ENCODE measurements around the gene RXFP4. TPM values are rescaled to one million over a fixed set of nuclear protein-coding genes. Genes with fewer than 3 reads are reported as not detected.

The RXFP4 gene
- total and polyA plus RNA-seq, 2 of the 13 experiments (the other 11 are each of a cell fraction or from before 2014, with no cell fraction given) = 0.38 to 1.4 TPM

- no peak for TF ChIP-seq ESRRA (CRISPR knock-in tag; IDR thresholded peaks at IDR 0.05; ENCODE audit: low read depth)
- no peak for TF ChIP-seq ATF3 (CRISPR knock-in tag; IDR thresholded peaks at IDR 0.05)
- no peak; the same call in 1 of the 2 replicates for TF ChIP-seq MYPOP (CRISPR knock-in tag; IDR thresholded peaks at IDR 0.05)
- no peak for TF ChIP-seq ZNF569 (CRISPR knock-in tag; IDR thresholded peaks at IDR 0.05; ENCODE audit: borderline replicate concordance)
- TF ChIP-seq TEAD3 (CRISPR knock-in tag; optimal IDR thresholded peaks at IDR 0.05; ENCODE audit: borderline replicate concordance) = peak; percentile 71
- no peak for TF ChIP-seq EZH2 (conservative IDR thresholded peaks at IDR 0.05; ENCODE audit: low read depth, low read length)
- no peak for TF ChIP-seq TP53 (CRISPR knock-in tag; conservative IDR thresholded peaks at IDR 0.05)
- TF ChIP-seq ZMYM2 (CRISPR knock-in tag; IDR thresholded peaks at IDR 0.05) = no peak
- no peak for TF ChIP-seq SATB2 (CRISPR knock-in tag; IDR thresholded peaks at IDR 0.05)
- TF ChIP-seq KLF15 (CRISPR knock-in tag; IDR thresholded peaks at IDR 0.05; ENCODE audit: borderline replicate concordance) = no peak
- TF ChIP-seq SIX4 (CRISPR knock-in tag; IDR thresholded peaks at IDR 0.05) = peak; percentile 37; the same call in 1 of the 2 replicates
- peak; percentile 83 for TF ChIP-seq AHR (CRISPR knock-in tag; IDR thresholded peaks at IDR 0.05)
- peak; percentile 75; the same call in 1 of the 2 replicates for TF ChIP-seq ZNF563 (CRISPR knock-in tag; IDR thresholded peaks at IDR 0.05)
- TF ChIP-seq STAG1 (CRISPR knock-in tag; IDR thresholded peaks at IDR 0.05) = 0 out of 2 replicates have a peak, but pooled peaks have one; percentile 6
- TF ChIP-seq ZNF605 (CRISPR knock-in tag; IDR thresholded peaks at IDR 0.05) = peak; percentile 76; the same call in 1 of the 2 replicates
- TF ChIP-seq AGO2 (optimal IDR thresholded peaks at IDR 0.05; ENCODE audit: low read depth, low read length) = peak; percentile 61
- TF ChIP-seq THAP9 (CRISPR knock-in tag; IDR thresholded peaks at IDR 0.05; ENCODE audit: borderline replicate concordance) = peak; percentile 89; the same call in 1 of the 2 replicates
- TF ChIP-seq SNRNP70 (IDR thresholded peaks at IDR 0.05; ENCODE audit: low read depth, low read length) = no peak
- TF ChIP-seq ZNF598 (CRISPR knock-in tag; IDR thresholded peaks at IDR 0.05; ENCODE audit: borderline replicate concordance) = no peak
- TF ChIP-seq KLF9 (CRISPR knock-in tag; IDR thresholded peaks at IDR 0.05; ENCODE audit: low read depth) = no peak
- no peak; the same call in 1 of the 2 replicates for TF ChIP-seq ZNF788 (CRISPR knock-in tag; IDR thresholded peaks at IDR 0.05; ENCODE audit: borderline replicate concordance)
- peak; percentile 78 for TF ChIP-seq PBX2 (CRISPR knock-in tag; IDR thresholded peaks at IDR 0.05)
- no peak for TF ChIP-seq ZNF713 (CRISPR knock-in tag; IDR thresholded peaks at IDR 0.05)
- peak; percentile 49 for TF ChIP-seq IKZF4 (CRISPR knock-in tag; IDR thresholded peaks at IDR 0.05; ENCODE audit: borderline replicate concordance, low read depth, not compliant biosample characterization)
- TF ChIP-seq ZNF709 (CRISPR knock-in tag; IDR thresholded peaks at IDR 0.05) = peak; percentile 54; the same call in 1 of the 2 replicates
- no peak for TF ChIP-seq MBD4 (IDR thresholded peaks at IDR 0.05; ENCODE audit: borderline replicate concordance, low read length)
Observed at GRCh38 chr1:155934097-155934935, 7.1 kb upstream of the RXFP4 start, which contains the start of gene KHDC4 (continued).

Data from HepG2 (cell line).